Neuron (in vitro differentiated cells): ENCODE measurements around the gene MDFIC.

Experiments
- H2AFZ ChIP-seq: one replicate; pipeline ENCODE4 v1.6.1; 2013; ENCODE audit warnings: low read depth, mild to moderate bottlenecking, inconsistent platforms, low read length, moderate library complexity
- H3K27me3 ChIP-seq: one replicate; pipeline ENCODE4 v1.6.1; 2013; ENCODE audit warnings: low read length; ENCODE audit not compliant: insufficient read depth
- H3K36me3 ChIP-seq: one replicate; pipeline ENCODE4 v1.6.1; 2013; ENCODE audit warnings: low read length; ENCODE audit not compliant: insufficient read depth
- H3K4me1 ChIP-seq: one replicate; pipeline ENCODE4 v1.6.1; 2013; ENCODE audit warnings: low read length; ENCODE audit not compliant: insufficient read depth
- H3K4me3 ChIP-seq: 2 replicates; pipeline ENCODE4 v1.5.1; 2013; ENCODE audit warnings: mild to moderate bottlenecking, low read length, moderate library complexity
- H3K9me3 ChIP-seq: one replicate; pipeline ENCODE4 v1.6.1; 2013; ENCODE audit warnings: low read length

The MDFIC gene

DNA sequence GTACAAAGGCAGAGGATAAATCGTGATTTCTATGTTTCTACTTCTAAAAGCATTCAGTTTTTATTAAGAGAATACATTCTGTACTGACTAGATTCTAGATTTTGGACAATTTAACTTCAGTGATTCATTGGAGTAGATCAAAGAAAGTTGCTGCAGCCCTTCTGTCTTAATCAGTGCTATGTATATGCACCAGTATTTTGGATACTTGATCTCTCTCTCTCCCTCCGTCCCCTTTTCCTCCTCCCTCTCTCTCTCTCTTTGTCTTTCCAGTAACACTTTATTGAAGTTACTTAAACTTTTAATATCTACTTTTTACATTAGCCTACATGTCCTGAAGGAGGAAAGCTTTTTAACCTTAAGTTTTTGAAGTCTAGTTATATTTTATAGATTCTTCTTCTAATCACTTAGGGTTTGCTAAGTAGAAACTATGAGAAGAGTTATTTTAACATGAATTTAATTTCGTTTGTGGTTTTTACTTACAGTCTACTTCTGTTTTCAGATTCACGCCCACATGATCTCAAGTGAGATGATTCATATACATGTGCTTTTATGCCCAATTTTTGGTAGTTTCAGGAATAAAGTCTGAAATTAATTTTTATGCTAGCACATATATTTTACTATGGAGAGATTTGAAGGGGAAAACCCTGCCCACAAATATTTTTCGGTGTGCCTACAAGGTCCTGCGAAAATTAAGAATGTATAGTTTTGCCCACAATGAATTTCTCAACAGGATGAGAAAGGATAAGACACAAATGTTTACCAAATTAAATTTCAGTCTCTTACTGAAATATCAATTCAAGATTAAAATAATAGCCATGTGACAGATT lies 9.1 kb downstream of the MDFIC start:
- Histone ChIP-seq H3K4me3 (no peak overlapping the region), H3K9me3 (no peaks in the 10 kb centered on the region), H3K36me3 (no peaks in the 10 kb centered on the region), H2AFZ (no peak overlapping the region), H3K27me3 (no peaks in the 10 kb centered on the region), H3K4me1 (peaks cover 10% of the 10 kb centered on the region)

DNA sequence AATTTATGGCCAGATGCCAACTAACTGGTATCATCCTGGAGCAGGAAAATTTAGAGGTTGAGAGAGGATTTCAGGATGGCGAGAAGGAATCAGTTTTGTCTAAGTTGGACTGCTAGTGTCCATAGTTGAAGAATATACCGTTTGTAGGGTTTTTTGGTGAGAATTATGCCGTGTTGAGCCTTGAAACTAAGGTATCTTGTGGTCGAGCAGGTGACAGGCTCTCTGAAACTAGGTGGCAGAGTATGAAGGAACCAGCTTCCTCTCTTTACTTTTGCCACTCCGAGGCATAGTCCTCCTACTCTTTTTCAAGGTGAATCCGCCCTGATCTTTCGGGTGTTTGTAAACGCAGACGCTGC lies 9.7 kb downstream of the MDFIC start:
- H3K4me3 ChIP-seq = no peak overlapping the region
- peaks cover 10% of the 10 kb centered on the region for H3K4me1 ChIP-seq
- H3K36me3 ChIP-seq = no peaks in the 10 kb centered on the region

DNA sequence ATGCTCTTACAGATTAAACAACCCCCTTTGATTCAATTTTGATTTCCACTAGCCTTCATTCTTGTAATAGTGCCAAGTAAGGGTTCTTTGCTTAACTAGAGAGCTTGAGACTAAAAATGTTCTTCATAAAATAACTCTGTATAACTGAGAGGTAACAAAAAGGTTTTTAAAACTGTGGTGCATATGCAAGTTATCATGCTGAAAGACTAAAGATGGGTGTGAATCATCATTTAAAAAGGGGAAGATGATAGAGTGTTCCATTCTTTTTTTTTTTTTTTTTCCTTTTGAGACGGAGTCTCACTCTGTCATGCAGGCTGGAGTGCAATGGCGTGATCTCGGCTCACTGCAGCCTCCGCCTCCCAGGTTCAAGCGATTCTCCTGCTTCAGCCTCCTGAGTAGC lies 11.1 kb downstream of the MDFIC start:
- Histone ChIP-seq H3K36me3 (no peaks in the 10 kb centered on the region), H3K4me1 (peaks cover 10% of the 10 kb centered on the region), H2AFZ (no peak overlapping the region), H3K9me3 (no peaks in the 10 kb centered on the region), H3K4me3 (no peak overlapping the region), H3K27me3 (no peaks in the 10 kb centered on the region)

More for the DNA sequence above, 9.7 kb downstream of the MDFIC start:
- Histone ChIP-seq H2AFZ (no peak overlapping the region), H3K9me3 (no peaks in the 10 kb centered on the region), H3K27me3 (no peaks in the 10 kb centered on the region)

DNA sequence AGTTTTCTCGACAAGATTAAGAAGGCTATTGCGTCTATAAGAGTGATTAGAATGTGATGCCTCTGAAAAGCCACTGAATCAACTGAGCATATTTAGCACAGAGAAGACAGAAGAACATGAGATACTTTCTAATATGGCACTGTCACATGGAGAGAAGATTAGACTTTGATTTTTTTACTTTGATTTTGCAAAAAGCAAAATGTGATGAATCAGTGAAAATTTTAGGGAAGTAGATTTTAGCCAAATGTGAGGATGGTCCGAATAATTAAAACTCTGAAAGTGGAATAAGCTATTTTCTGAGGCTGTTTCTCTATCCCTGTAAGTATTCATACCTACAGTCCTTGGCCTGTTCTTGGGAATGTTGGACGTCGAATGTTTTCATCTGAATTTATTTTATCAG lies 11.8 kb downstream of the MDFIC start:
- no peak overlapping the region for H3K4me3 ChIP-seq
- H3K36me3 ChIP-seq = no peaks in the 10 kb centered on the region
- H3K27me3 ChIP-seq = no peaks in the 10 kb centered on the region
- no peaks in the 10 kb centered on the region for H3K9me3 ChIP-seq
- H3K4me1 ChIP-seq = peaks cover 10% of the 10 kb centered on the region
- no peak overlapping the region for H2AFZ ChIP-seq

DNA sequence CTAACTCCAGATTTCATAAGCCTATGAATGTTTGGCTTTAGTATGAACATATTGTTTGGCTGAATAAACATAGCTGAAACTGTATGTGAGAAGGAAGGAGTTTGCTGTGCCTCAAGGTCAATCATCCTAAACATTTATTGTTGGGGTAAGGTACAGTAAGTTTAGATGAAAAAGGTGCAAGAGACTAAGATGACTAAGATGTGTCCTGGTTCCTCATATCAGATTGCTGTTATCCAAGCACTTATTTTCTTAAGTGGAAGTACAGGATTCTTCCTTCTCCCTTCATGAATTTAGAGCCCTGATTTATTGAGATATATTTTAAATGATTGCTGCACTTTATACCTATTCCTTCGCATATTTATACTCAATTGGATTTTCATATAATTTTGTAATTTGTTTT lies 12.2 kb downstream of the MDFIC start:
- no peak overlapping the region for H2AFZ ChIP-seq

DNA sequence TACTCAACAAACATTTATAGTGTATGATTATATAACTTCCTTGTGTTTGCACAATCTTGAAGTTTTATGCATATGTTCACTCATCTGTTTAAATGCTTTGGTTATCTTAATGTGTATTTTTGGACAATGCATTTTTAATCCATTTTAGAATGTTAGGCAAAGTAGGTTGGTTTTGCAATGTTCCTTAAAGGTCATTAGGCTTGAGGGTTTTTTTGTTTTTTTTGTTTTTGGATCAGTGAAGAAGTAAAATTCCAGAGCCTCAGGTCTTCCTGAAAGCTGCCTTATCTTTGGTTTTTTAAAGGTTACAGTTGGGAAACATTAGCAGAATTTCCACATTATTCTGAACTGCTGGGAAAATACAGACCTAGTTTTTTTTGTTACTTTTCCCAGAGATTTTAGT lies 12.8 kb downstream of the MDFIC start:
- Histone ChIP-seq H3K9me3 (no peaks in the 10 kb centered on the region), H3K27me3 (no peaks in the 10 kb centered on the region), H3K36me3 (no peaks in the 10 kb centered on the region), H3K4me3 (no peak overlapping the region), H3K4me1 (peaks cover 8% of the 10 kb centered on the region), H2AFZ (no peak overlapping the region)

More for the DNA sequence above, 12.2 kb downstream of the MDFIC start:
- Histone ChIP-seq H3K4me3 (no peak overlapping the region), H3K9me3 (no peaks in the 10 kb centered on the region), H3K36me3 (no peaks in the 10 kb centered on the region), H3K27me3 (no peaks in the 10 kb centered on the region), H3K4me1 (peaks cover 10% of the 10 kb centered on the region)

DNA sequence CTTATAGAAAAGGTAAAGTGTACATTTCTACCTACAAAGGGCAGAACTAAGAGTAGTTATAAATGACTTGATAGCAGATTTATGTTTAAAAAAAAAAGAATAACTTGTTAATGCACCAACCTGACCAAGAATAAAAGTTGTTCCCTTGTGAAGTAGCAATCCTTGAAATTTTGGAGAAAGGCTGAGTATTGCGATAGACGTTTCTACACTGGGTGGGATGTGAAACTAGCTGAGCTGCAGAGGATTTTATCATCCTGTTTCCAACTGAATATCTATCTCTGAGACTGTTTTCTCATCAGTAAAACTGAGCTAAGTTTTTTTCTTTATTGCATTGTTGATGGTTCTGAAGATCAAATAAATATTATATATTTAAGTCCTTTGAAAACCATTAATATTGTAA lies 14.6 kb downstream of the MDFIC start:
- H3K36me3 ChIP-seq = no peaks in the 10 kb centered on the region
- H3K27me3 ChIP-seq = no peaks in the 10 kb centered on the region
- no peak overlapping the region for H3K4me3 ChIP-seq
- H3K4me1 ChIP-seq = no peaks in the 10 kb centered on the region
- H2AFZ ChIP-seq = no peak overlapping the region
- H3K9me3 ChIP-seq = no peaks in the 10 kb centered on the region

DNA sequence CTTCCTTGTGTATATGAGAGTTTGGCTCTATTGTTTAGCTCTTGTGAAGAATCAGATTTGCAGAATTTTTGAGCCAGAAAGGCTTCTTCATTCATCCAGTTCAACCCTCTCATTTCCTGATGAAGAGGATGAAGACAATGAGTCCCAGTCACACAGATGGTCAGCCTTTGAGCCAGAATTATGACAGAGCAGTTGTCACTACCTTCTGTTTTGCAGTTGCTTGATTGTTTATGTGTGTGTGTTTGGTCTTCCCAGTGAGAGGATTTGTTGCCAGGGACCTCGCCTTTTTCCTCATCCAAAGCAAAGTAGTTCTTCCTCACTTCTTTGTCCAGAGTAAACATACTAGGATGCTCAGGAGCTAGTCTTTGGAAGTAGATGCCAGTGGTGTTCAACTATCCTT lies 15.6 kb downstream of the MDFIC start:
- no peak overlapping the region for H3K4me3 ChIP-seq
- H3K4me1 ChIP-seq = no peaks in the 10 kb centered on the region
- no peak overlapping the region for H2AFZ ChIP-seq
- no peaks in the 10 kb centered on the region for H3K36me3 ChIP-seq
- H3K9me3 ChIP-seq = no peaks in the 10 kb centered on the region
- H3K27me3 ChIP-seq = no peaks in the 10 kb centered on the region

DNA sequence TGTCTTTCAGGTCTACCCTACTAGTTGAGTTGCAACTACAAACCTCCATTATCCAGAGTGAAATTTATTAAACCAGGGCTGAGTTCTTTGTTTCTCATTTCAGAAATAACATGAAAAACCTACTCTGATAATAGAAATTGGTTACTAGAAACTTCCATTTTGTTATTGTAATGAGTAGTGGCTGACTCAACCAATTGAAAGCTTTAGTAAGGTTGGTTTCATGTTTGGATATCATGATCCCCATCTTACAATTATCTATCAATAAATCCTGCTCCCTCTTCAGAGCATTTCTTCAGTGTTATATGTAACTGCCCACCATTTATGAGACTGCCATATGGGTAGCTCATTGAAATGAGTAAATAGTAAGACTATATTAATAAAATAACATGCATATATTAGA lies 16.9 kb downstream of the MDFIC start:
- no peak overlapping the region for H3K4me3 ChIP-seq
- no peaks in the 10 kb centered on the region for H3K27me3 ChIP-seq
- no peaks in the 10 kb centered on the region for H3K4me1 ChIP-seq
- H2AFZ ChIP-seq = no peak overlapping the region
- H3K36me3 ChIP-seq = peaks cover 3% of the 10 kb centered on the region
- H3K9me3 ChIP-seq = no peaks in the 10 kb centered on the region

DNA sequence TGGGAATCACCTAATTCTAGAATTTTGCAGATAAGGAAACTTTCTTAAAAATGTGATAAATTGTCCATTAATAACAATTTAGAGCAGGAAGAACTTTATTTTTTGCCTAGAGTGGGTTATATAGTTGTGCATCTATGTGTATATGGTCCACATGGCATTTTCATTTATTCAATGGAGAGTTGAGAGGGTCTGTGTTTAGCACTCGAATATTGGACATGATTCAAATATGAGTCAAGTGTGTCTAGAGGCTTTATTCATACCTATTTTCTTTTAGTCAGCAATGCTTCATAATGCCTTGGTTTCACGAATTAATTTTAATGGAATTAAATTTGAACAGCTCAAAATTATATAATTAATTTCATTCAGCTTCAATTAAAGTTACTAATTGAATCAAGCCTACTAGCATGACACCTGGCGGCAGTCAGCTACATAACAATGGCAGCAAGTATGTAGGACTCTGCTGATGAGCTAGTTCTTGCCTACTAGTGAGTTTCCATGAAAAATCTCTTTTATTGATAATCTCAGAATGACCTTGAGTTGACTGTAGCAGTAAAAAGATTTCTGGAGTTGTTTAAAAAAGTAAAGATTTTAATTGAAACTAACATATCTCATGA lies 17.7 kb downstream of the MDFIC start:
- no peaks in the 10 kb centered on the region for H3K9me3 ChIP-seq

DNA sequence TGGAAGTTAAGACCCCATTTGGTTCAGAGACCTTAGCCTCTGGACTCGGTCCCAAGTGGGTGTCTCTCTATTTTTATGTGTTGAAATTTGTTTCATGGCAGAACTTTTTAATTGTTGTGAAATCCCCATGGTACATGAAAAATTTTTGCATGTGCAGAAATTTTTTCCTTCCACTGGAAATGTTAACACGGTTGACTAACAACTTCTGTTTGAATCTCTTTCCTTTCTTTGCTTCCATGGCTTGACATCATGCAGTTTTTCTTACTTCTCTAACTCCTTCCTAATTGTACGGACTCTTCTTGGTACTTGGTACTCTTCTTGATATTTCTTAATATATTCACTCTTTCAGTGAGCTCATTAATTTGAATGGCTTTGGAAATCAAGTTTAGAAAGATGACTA lies 18.3 kb downstream of the MDFIC start:
- Histone ChIP-seq H3K4me3 (no peak overlapping the region), H3K9me3 (no peaks in the 10 kb centered on the region), H2AFZ (no peak overlapping the region), H3K27me3 (no peaks in the 10 kb centered on the region), H3K4me1 (no peaks in the 10 kb centered on the region), H3K36me3 (peaks cover 3% of the 10 kb centered on the region)

More for the DNA sequence above, 17.7 kb downstream of the MDFIC start:
- no peaks in the 10 kb centered on the region for H3K27me3 ChIP-seq
- no peak overlapping the region for H3K4me3 ChIP-seq
- H3K4me1 ChIP-seq = no peaks in the 10 kb centered on the region
- no peak overlapping the region for H2AFZ ChIP-seq
- H3K36me3 ChIP-seq = peaks cover 3% of the 10 kb centered on the region

DNA sequence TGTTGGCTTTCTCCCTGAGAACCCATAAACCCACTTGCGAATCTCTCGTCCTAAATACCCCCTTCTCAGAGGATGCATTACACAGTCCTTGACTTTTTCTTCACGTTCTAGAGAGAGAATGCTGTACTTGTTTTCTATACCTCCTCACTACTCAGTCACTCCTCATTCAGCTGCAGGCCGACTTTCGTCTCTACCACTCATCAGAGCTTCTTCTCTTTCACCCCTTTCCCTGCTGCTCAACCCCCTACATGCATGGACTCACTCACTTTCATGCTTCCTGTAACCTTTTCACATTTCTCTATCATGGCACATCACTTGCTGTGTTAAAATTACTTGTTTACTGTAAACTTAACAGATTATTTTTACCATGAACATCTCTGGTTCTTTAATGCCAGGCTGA lies 19.8 kb downstream of the MDFIC start:
- Histone ChIP-seq H3K4me1 (no peaks in the 10 kb centered on the region), H3K36me3 (peaks cover 3% of the 10 kb centered on the region), H3K27me3 (no peaks in the 10 kb centered on the region), H3K9me3 (no peaks in the 10 kb centered on the region), H2AFZ (no peak overlapping the region), H3K4me3 (no peak overlapping the region)

DNA sequence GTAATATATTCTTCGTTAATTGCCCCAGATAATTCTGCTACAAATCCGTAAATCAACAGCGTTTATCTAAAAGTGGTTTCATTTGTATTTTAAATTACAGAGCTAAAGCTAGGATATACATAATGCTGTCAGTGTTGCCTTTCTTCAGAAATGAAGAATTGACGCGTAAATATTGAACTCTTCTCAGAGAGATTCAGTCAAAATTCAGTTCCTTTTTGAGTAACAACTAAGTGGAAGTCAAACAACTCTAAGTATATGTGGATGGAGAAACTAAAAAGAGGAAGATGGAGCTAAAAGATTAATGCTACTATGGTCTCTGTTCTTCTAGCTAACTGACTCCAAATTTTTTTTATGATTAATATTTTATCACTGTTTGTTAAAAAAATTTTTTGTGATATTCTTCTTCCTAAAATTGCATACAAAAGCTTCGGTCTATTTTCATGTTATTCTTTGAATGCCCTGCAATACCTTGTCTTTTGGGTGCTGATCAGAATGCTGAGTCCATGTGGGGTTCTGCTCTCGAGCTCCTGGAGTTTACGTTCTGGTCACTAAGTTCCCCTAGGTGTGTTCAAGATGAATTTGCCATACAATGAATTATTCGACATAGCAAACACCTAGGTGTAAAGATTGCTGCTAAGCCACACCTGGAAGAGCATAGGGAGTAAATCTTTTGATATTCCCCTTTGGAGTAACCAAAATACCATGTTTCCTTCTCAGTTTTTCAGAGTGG lies 20.7 kb downstream of the MDFIC start:
- Histone ChIP-seq H3K4me3 (no peak overlapping the region), H2AFZ (no peak overlapping the region), H3K9me3 (no peaks in the 10 kb centered on the region), H3K4me1 (no peaks in the 10 kb centered on the region), H3K36me3 (peaks cover 3% of the 10 kb centered on the region), H3K27me3 (no peaks in the 10 kb centered on the region)
